Dermis blood vessel endothelial cell (primary cell): Measurements from ENCODE around the gene WFDC8. TPM values are rescaled to one million over a fixed set of nuclear protein-coding genes. Genes with fewer than 3 reads are reported as not detected.
"Not testable (repeated sequence)": the region's sequence is repeated elsewhere in the genome, so short reads cannot be mapped to it uniquely, and the experiment has no call there.

Experiments used
- DNase-seq: peaks from one replicate; pipeline ENCODE4 v3.0.0; 2010
- total RNA-seq: library from RNA; depleted of rRNA; stranded (reverse); fragments of >200 nt; gene quantifications from 2 replicates; pipeline ENCODE4 v1.2.3, GENCODE V29; 2014

Gene WFDC8
- total RNA-seq: not detected in 2 replicates

DNA sequence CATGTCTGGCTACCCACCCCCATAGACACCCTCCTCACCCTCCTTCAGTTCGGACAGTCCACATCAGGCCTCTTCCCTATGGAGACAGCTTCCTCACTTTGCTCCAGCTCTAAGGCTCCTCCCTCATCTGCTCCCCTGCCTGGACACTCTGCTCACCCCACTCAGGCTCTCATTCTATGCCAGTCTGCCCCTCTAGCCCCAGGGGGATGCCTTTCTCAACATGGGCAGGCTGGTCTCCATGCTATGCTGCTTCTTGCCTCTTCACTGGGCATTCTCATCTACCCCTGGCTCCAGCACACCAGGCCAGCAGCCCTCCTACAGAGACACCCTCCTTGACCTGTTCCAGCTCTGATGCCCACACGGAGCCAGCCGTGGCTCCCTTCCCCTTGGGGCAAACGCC lies at the start of gene WFDC8:
Gene WFDC8 (minus strand): TSS at position 101 of the 400 bp plus-strand sequence. CDS start 37 bp downstream, at position 64.
- DNase-seq: no peak

GRCh38 chr20:45626540-45626939 lies 47.5 kb upstream of the WFDC8 start:
- no peak for DNase-seq

DNA sequence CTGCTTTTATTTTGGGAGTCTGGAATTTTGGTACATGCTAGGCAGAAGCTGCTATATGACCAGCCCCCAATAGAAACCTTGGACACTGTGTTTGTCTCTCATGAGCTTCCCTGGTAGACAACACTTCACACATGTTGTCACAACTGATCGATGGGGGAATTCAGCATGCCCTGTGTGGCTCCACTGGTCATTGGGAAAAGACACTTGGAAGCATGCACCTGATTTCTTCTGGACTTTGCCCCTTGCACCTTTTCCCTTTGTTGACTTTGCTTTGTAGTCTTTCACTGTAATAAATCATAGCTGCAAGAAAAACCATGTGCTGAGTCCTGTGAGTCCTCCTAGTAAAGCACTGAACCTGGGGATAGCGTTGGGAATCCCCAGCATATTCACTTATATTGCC lies 42.5 kb upstream of the WFDC8 start:
- DNase-seq: no peak

DNA sequence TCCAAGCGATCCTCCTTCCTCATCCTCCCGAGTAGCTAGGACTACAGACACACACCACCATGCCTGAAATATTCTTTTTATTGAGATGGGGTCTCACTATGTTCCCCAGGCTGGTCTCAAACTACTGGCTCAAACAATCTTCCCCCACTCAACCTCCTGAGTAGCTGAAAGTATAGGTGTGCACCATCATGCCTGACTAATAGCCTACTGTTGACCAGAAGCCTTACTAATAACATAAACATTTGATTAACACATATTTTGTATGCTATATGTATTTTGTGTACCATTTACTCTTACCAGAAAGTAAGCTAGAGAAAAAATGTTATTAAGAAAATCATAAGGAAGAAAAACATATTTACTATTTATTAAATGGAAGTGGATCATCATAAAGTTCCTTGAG lies 38.5 kb upstream of the WFDC8 start:
- no peak for DNase-seq

GRCh38 chr20:45612314-45612713 lies 33.2 kb upstream of the WFDC8 start:
- DNase-seq: no peak

GRCh38 chr20:45611054-45611453 lies 32.0 kb upstream of the WFDC8 start:
- DNase-seq: no peak

GRCh38 chr20:45607810-45608209 lies 28.7 kb upstream of the WFDC8 start:
- no peak for DNase-seq

- no peak for DNase-seq
These were observed 16.2 kb upstream of the WFDC8 start for GRCh38 chr20:45595235-45595634.

DNA sequence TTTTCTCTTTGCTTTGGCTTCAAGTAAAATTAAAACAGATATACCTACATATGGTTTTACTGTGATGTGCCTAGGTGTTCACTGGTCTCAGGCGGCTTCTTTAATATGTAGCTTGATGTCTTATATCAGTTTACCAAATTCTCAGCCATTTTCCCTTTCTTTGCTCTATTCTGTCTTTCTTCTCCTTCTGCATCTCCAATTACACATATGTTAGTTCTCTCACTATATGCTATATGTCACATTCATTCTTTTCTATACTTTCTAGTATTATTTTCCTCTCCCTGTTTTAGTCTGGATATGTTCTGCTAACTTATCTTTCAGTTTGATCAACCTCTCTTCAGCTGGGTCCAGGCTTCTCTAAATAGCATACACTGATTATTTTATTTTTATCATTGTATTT lies 14.4 kb upstream of the WFDC8 start:
- no peak for DNase-seq

DNA sequence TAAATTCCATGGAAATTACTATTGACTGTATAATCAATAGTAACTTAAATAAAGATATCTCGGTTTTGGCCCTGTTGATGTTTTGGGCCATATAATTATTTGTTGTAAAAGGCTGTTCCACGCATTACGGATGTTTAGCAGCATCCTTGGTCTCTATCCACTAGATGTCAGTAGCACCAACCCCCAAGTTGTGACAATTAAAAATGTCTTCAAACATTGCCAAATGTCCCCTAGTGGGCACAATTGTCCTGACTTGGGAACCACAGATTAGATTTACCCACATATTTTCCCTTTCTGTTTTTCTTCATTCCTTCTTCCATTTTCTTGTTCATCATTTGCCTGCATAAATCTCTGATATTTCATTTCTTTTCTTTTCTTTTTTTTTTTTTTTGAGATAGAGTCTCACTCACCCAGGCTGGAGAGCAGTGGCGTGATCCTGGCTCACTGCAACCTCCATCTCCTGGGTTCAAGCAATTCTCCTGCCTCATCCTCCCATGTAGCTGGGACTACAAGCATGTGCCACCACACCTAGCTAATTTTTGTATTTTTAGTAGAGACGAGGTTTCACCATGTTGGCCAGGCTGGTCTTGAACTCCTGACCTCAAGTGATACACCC lies 13.6 kb upstream of the WFDC8 start:
- DNase-seq: peak; percentile 53

DNA sequence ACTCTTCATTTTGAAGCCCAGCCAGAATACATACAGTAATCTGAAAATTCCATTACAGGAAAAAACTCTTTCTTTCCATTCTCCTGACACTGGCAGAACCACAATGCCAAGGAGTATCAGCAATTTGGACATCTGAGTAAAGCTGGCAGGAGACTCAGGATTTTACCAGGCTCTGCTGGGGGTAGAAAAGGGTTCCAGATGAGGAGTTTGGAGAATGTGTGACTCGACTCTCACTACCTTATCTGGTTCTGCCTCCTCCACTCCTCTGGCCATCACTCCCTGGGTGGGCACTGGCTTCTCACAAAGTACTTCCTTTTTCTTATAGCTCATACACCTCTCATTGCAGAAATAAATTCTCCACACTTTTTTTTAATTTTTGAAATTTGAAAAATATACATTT lies 10.6 kb upstream of the WFDC8 start:
- DNase-seq: no peak

GRCh38 chr20:45588800-45589199 lies 9.7 kb upstream of the WFDC8 start:
- no peak for DNase-seq

GRCh38 chr20:45585986-45586385 lies 6.9 kb upstream of the WFDC8 start:
- not testable (repeated sequence) for DNase-seq

DNA sequence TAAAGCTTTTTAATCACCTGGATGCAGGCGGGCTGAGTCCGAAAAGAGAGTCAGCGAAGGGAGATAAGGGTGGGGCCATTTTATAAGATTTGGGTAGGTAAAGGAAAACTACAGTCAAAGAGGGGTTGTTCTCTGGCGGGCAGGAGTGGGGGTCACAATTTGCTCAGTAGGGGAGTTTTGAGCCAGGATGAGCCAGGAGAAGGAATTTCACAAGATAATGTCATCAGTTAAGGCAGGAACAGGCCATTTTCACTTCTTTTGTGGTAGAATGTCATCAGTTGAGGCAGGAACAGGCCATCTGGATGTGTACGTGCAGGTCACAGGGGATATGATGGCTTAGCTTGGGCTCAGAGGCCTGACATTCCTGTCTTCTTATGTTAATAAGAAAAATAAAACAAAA lies 5.2 kb upstream of the WFDC8 start:
- not testable (repeated sequence) for DNase-seq

GRCh38 chr20:45583502-45583901 lies 4.4 kb upstream of the WFDC8 start:
- DNase-seq: no peak

- no peak for DNase-seq
These were observed 2.6 kb upstream of the WFDC8 start for GRCh38 chr20:45581702-45582101.

DNA sequence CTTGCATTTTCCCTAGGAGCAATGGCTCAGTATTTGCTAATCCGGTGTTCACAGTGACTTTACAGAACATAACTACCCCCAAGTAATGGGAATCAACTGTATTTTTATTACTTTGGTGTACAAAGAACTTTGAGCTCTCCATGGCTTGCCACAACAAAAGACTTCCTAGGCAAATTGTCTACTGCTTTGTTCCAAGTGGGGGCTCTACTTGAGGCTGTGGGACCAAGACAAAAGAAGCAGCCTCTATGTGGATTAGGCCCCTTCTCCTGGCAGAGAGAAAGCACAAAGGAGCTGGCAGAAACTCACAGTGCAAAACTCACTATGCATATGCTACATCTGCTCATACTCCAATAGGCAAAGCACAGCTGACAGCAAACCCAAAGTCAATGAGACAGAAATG lies 853 bp downstream of the WFDC8 start:
- no peak for DNase-seq

- DNase-seq: no peak
These were observed 2.1 kb downstream of the WFDC8 start for GRCh38 chr20:45576995-45577394.

DNA sequence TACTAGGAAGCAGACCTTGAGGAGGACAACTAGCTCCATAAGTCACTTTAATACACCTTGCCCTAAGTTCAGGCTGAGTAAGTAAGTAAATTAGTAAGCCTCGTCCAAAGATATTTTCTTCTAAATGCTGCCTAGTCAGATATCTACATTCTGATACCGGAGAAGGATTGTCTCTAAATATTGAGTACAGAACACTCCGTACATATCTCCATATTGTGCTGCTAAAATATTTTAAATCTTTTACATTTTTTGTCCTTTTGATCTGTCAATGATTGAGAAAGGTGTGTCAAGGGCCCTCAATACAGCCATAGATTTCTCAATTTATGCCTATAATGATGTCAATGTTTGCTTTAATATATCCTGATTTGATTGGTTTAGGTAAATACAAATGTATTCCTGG lies 3.2 kb downstream of the WFDC8 start:
- no peak for DNase-seq

DNA sequence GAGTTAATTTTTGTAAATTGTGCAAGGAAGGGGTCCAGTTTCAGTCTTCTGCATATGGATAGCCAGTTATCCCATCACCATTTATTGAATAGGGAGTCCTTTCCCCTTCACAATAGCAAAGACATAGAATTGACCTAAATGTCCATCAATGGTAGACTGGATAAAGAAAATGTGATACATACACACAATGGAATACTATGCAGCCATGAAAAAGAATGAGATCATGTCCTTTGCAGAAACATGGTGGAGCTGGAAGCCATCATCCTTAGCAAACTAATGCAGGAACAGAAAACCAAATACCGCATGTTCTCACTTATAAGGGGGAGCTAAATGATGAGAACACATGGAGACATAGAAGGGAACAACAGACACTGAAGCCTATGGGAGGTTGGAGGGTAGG lies 9.4 kb downstream of the WFDC8 start:
- not testable (repeated sequence) for DNase-seq

DNA sequence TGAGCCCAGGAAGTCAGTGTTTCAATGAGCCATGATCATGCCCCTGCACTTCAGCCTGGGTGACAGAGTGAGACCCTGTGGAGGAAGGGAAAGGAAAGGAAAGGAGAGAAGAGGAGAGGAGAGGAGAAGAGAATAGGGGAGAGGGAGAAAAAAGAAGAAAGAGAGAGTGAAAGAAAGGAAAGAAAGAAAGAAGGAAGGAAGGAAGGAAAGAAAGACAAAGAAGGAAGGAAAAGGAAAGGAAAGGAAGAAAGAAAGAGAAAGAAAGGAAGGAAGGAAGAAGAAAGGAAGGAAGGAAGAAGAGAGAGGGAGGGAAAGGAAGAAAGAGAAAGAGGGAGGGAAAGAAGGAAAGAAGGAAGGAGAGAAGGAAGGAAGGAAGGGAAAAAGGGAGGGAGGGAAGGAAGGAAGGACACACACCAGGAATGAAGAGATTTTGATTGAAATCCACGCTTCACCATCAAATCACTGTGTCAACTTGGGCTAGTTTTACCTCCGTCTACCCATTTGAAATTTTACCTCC lies 14.3 kb downstream of the WFDC8 start:
- no peak for DNase-seq

GRCh38 chr20:45555198-45555597 lies 23.9 kb downstream of the WFDC8 start:
- no peak for DNase-seq

DNA sequence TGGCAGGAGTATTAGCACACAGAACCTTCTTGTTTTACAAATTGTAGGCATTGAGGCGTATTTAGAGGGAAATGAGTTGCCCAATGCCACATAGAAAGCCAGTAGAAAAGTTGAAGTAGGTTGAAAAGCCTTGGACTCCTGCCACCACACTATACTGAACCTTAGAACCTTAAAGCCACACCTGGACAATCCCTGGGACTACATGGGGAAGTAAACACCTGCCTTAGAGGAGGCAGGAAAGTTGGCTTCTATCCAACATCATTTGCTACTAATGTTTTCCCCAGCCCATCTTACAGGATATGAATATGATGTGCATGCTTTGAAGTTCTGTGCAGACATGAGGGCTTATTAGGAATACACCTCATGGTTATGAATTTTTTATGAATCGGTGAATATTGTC lies 26.6 kb downstream of the WFDC8 start:
- DNase-seq: no peak

GRCh38 chr20:45550765-45551164 lies 28.3 kb downstream of the WFDC8 start:
- DNase-seq: no peak

DNA sequence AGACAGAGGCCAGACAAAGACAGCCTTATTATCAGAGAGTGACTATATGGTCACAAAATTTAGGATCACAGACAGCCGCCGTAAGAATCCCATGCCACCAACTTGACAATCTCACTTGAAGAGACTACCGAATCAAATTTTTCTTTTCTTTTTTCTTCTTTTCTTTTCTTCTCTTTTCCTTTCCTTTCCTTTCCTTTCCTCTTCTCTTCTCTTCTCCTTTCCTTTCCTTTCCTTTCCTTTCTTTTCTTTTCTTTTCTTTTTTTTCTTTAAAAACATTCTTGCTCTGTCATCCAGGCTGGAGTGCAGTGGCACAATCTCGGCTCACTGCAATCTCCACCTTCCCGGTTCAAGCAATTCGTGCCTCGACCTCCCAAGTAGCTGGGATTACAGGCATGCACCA lies 30.7 kb downstream of the WFDC8 start:
- no peak for DNase-seq
